GM10248 (cell line): Measurements from ENCODE around the gene ANO7.
A peak's percentile ranks its signal among the peaks of the same experiment; 100 is the strongest.

Source experiments
- CTCF ChIA-PET: fragments of 300-600 bp; sonication (Branson Sonifier 250); formaldehyde crosslinking; extraction: SDS; loops from one replicate; lab custom pipeline; 2021; ENCODE audit warnings: antibody characterized with exemption; lab: Yijun Ruan, JAX
- POLR2A ChIA-PET: fragments of 350-650 bp; sonication (Branson Sonifier 250); formaldehyde crosslinking; extraction: SDS; loops from one replicate; lab custom pipeline; 2020; ENCODE audit warnings: antibody characterized with exemption; lab: Yijun Ruan, JAX
- DNase-seq: peaks from one replicate; pipeline ENCODE4 v3.0.0; 2012; ENCODE audit errors: extremely low spot score
- TF ChIP-seq, protein P1 (sequence below): IDR thresholded peaks from 2 replicates; pipeline ENCODE4 v1.5.1; 2012; ENCODE audit warnings: mild to moderate bottlenecking, low read depth; ENCODE audit errors: extremely low read depth, missing control alignments, control extremely low read depth

ANO7 gene

DNA sequence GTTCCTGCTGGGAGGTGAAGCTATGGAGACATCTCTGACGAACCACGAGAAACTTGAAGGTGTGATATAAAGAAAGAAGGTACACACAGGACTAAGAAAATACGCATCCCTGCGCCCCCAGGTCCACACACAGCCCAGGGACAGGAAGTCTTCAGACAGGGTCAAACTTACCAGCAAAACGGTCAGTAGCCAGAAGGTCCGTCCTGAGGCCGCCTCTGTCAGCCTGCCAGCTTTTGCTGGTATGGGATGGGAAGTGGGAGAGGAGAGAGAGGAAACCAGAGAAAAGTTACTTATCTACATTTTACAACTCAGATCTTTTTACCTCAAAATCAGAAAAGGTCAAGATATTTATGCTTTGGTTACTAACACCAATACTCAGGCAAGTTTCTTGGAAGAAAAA is 79.8 kb downstream of the ANO7 start:
- ChIA-PET CTCF (interaction anchor here (1.9 kb wide), 2 partner anchors 12 to 21 kb away, joined by 5 read pairs; no protein-coding TSS in a partner anchor), POLR2A (interaction anchor here (0.7 kb wide), 1 partner anchor 47 kb away, joined by 3 read pairs; no protein-coding TSS in a partner anchor)
- no peak for DNase-seq
- TF ChIP-seq, protein P1, sequence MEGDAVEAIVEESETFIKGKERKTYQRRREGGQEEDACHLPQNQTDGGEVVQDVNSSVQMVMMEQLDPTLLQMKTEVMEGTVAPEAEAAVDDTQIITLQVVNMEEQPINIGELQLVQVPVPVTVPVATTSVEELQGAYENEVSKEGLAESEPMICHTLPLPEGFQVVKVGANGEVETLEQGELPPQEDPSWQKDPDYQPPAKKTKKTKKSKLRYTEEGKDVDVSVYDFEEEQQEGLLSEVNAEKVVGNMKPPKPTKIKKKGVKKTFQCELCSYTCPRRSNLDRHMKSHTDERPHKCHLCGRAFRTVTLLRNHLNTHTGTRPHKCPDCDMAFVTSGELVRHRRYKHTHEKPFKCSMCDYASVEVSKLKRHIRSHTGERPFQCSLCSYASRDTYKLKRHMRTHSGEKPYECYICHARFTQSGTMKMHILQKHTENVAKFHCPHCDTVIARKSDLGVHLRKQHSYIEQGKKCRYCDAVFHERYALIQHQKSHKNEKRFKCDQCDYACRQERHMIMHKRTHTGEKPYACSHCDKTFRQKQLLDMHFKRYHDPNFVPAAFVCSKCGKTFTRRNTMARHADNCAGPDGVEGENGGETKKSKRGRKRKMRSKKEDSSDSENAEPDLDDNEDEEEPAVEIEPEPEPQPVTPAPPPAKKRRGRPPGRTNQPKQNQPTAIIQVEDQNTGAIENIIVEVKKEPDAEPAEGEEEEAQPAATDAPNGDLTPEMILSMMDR = no peak

DNA sequence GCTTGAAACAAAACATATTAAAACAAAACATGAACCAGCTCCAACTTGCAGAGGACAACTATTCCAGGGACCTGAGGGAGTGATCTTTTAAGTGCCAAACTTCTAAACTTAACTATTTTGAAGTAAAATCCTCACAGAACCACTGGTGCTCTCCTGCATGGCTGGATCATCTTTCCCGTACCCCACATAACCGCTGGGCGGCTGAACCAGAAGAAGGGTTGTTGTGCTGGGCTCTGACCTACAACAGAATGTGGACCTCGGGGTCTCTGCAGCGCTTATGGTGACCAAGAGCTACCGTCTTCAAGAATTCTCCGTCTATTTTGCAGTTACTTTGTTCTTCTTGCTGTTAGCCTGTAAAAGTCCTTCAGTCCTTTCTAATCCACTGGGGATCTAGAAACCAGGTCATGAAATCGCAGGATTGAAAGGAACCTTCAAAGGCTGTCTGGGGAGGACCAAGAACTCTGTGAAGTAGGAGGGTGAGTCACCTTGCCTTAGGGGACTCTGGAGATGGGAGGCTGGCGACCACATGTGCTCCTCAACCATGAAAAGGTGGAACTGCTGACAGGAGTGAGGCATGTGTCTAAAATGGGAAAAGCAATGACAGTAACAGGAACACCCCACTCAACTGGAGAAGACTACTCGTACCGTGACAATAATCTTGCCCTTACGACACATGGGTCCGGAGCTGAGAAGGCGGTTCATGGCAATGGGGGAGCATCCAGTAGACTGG is 80.4 kb downstream of the ANO7 start:
- POLR2A ChIA-PET = interaction anchor here (0.7 kb wide), 1 partner anchor 46 kb away, joined by 3 read pairs; no protein-coding TSS in a partner anchor
- CTCF ChIA-PET = interaction anchor here (1.9 kb wide), 2 partner anchors 12 to 20 kb away, joined by 5 read pairs; no protein-coding TSS in a partner anchor
- TF ChIP-seq, protein P1 = no peak
- DNase-seq = no peak

DNA sequence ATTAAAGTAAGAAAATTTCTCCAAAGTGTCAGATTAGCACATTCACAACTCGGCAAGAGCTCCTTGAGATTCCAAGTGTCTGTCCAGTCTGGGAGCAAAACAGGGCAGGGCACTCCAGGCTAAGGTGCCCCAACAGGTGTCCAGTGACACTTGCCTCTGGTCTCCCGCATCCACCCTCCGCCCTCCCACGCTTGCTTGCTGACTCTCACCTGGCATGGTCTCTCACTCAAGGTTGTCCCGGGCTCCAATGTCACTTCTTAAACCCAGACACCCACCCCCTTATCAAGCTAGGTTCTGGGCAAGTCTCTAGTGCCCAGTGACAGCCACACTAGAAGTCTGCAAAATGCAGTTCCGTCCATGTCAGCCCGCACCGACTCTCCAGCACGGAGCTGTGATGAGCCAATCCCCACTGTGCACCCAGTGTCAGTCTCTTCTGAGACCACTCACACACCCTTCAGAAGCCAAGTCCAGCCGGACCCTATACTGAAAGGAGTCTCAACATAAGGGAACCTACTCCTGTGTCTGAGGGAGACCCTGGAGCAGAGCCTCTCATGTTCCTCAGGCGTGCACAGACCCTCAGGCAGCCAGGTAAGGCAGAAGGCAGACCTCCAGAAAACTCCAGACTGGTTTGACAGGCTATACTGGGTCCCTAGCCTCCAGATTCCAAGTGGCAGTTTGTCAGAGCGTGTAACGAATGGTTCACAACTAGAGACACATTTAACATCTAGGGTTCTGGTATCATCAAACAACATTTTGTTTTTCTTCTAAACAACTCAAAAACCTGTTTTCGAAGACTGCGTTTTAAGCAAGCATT is 81.4 kb downstream of the ANO7 start:
- TF ChIP-seq, protein P1 = no peak
- ChIA-PET POLR2A (no interaction called here), CTCF (no interaction called here)
- no peak for DNase-seq

DNA sequence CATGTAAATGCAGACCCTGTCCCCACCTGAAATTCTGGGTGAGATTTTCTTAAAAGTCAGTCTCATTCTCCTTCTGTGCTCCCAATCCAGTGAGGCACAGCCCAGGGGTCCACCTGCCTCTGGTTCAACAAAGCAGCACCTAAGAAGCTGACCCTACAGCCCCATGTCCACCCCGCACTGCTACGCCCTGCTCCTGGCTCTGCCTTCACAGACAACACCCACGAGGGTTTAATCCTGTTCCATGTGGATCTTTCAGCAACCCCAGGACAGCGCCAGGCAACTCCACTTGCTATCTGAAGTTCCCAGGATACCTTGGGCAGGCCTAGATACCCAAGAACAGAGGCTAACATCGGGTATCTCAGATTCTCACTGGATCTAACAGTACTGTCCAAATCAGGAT is 82.1 kb downstream of the ANO7 start:
- TF ChIP-seq, protein P1 = no peak
- ChIA-PET CTCF (no interaction called here), POLR2A (interaction anchor here (1.3 kb wide), 1 partner anchor 44 kb away, joined by 3 read pairs; no protein-coding TSS in a partner anchor)
- DNase-seq = no peak

DNA sequence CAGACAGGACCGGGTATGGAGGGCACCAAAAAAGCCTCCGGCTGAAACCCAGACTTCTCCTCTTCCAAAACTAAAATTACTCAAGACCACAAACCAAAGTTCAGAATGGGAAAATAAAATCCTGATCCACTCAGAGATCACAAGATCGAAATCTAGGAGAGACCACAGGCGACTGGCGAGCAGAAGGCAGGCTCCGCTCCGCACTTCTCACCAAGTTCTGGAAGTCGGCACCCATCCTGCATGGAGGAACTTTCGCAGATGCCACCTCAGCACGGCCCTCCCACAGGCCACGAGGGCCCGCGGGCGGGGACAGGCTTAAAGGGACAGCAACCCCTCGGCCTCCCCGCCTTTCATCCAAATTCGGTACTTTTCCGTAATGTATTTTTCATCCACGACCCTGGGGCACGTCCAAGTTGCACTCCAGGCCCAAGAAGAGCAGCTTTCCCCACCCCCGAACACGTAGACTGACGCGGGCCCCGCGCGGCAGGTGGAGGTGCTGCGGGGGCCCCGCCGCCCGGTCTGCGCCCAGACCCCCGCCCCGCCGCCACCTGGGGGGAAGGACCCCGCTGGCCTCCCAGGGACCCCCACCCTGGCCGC is 83.3 kb downstream of the ANO7 start:
- ChIA-PET CTCF (no interaction called here), POLR2A (interaction anchor here (0.9 to 1.3 kb wide), 2 partner anchors 43 kb away, joined by 3 read pairs; no protein-coding TSS in a partner anchor)
- peak; percentile 71 for DNase-seq
- TF ChIP-seq, protein P1 = no peak
